T-helper 2 cell (primary cell): ENCODE measurements around the gene TRIM58.
A peak's percentile ranks its signal among the peaks of the same experiment; 100 is the strongest.

ENCODE experiments used
- DNase-seq, 5 experiments: peaks; one replicate each; pipeline versions ENCODE4 v3.0.0 to v3.0.0-alpha.2; 2012 to 2022
- total RNA-seq, 2 donors: gene quantifications; one replicate each; lab custom pipeline; 2026; lab: John Stamatoyannopoulos, UW

Gene TRIM58
- total RNA-seq = 0 to 0.20 reads per million in 2 donors

DNA sequence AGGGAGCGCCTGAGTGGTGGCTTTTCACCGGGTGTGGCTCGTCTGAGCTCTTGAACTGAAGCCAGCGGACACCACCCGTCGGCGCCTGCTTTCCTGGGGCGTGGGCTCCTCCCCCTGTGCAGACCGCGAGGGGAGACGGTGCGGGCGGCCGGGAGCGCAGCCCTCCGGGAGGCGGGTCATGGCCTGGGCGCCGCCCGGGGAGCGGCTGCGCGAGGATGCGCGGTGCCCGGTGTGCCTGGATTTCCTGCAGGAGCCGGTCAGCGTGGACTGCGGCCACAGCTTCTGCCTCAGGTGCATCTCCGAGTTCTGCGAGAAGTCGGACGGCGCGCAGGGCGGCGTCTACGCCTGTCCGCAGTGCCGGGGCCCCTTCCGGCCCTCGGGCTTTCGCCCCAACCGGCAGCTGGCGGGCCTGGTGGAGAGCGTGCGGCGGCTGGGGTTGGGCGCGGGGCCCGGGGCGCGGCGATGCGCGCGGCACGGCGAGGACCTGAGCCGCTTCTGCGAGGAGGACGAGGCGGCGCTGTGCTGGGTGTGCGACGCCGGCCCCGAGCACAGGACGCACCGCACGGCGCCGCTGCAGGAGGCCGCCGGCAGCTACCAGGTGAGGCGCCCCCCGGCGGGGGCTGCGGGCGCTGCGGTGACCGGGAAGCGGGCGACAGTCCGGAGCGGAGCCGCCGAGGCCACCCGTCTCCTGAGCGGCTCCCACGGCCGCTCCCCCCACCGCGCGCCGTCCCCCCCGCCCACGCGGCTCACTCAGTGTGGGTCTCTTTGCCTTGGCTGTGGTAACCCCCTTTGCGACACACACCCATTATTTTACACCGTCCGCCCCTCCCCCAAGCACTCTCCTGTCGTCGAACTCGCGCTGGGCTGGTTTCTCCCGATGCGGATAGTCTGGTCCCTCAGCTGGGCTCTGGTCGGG is at the start of gene TRIM58:
Gene TRIM58 (plus strand): TSS at position 119 of the 916 bp plus-strand sequence. CDS start 60 bp downstream, at position 179.
- peak in 1 of 5 experiments; percentile 49 for DNase-seq

DNA sequence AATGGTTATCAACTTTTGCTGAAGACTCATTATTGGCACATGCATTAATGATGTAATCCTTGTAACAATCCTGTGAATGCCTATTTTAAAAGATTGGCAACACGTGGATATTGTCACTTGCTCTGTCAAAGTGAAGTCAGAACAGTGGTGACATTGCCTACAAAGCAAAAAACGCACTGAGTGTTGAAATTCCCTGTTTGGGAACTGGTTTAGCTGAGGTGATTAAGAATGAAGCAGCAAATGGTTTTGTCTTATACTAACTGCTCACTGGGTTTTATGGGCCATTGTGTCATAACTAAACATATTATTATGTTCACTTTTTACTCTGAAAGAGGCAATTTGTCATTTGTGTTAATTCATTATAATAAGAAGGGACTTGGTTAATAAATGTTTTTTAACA is 44.4 kb upstream of the TRIM58 start:
- DNase-seq = no peak

DNA sequence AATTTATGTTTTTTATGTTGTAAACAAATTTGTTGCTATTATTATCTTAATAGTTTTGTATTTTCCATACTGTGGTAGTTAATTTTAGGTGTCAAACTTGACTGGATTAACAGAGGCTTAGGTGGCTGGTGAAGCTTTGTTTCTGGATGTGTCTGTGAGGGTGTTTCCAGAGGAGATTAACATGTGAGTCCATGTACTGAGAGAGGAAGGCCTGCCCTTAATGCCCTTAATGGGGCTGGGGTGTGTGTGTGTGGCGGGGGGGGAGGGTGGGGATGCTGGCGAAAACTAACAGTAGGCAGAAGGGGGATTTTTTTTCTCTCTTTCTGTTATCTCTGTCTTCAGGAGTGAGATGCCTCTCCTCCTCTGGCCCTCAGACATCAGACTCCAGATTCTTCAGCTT is 34.9 kb upstream of the TRIM58 start:
- DNase-seq = no peak

DNA sequence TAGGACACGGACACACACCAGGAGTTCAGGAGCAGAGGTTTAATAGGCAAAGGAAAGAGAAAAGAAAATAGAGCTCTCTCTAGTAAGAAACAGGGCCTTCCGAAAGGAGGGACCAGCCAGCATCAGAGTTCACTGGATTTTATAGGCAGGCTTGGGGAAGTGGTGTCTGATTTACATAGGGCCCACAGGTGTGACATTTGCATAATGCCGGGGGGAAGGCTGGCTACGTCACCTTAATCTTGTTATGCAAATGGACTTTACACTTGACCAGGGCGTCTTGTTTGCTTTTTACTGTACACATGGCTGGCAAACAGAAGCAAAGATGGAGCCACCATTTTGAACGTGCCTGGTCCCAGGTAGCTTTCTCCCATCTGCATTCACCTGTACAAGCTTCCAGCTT is 33.0 kb upstream of the TRIM58 start, which contains the start of gene OR14A16:
Gene OR14A16 (minus strand): TSS at position 97 of the 400 bp plus-strand sequence. CDS start 8,390 bp downstream, outside the sequence.
- DNase-seq = no peak

- no peak for DNase-seq
These were observed 31.6 kb upstream of the TRIM58 start for GRCh38 chr1:247825362-247825761.

DNA sequence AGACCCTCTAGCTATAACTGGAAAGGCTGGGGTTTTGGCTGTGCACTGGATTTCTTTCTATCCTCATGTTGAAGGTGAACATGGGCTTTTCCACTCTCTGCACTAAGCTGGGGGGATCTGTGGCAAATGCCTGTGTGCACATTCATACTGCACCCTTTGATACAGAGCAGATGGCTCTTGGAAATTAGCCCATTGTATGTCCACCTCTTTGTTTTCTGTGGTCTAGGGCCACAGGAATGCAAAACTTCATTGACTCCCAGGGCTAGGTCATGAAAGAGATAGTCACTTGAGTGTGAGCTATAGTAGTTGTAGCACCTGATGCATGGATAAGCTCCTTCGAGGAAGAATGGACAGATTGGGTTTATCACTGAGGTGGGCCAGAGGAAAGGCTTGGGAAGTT is 27.3 kb upstream of the TRIM58 start:
- no peak for DNase-seq

DNA sequence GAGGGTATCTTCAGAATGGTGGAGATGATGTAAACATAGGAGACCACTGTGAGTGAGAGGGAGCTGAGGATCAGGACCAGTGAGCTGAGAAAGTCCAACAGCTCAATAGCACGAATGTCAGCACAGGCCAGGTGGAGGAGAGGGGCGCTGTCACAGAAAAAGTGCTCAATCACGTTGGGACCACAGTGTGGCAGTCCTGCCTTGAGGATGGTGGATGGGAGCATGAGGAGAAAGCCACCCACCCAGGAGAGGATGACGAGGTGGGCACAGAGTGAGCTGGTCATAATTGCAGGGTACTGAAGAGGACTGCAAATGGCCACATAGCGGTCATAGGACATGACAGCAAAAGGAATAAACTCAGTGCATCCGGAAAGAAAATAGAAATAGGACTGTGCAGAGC is 23.4 kb upstream of the TRIM58 start:
- DNase-seq = no peak

GRCh38 chr1:247840818-247841217 is 16.2 kb upstream of the TRIM58 start:
- no peak for DNase-seq

DNA sequence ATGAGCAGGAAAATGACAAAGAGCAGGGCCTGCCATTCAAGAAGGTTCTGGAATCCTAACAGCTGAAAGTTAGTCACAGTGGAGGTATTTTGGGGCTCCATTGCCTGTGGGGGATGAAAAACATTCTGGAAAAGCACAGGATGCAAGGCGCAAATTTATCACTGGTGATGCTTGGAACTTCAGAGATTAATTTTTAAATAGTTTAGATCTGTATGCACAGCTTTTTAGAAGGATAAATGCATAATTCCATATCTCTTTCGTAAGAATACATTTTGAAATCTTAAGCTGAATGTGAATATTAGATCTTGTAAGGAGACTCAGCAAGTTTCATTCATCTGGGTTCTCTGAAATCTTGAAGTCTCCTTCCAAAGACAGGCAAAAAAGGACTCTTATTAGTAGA is 15.2 kb upstream of the TRIM58 start, which contains the start of gene OR11L1:
Gene OR11L1 (minus strand): TSS at position 101 of the 400 bp plus-strand sequence. CDS start 0 bp downstream, at position 101.
- DNase-seq = no peak

DNA sequence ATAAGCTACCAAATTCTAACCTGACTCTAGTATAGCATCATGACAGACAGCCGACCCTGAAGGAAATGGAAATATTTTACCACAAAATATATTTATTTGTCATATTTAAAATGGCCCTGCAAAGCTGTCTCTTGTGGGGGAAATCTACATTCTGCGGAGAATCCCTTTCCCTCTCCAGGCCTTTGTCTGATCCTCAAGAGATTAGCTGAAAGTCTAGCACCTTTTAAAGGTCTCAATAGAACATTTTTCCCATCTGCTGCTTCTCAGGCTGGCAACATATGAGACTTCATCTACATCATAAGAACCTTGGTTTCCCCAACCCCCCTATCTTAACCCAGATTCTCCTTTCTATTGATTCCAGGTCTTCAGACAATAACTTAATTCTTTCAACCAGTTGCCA is 13.6 kb upstream of the TRIM58 start:
- DNase-seq = no peak

- DNase-seq = no peak
These were observed 11.8 kb upstream of the TRIM58 start for GRCh38 chr1:247845011-247845692.

- DNase-seq = no peak
These were observed 11.3 kb upstream of the TRIM58 start for GRCh38 chr1:247845693-247846017.

- DNase-seq = no peak
These were observed 8.6 kb upstream of the TRIM58 start for GRCh38 chr1:247848346-247848745.

DNA sequence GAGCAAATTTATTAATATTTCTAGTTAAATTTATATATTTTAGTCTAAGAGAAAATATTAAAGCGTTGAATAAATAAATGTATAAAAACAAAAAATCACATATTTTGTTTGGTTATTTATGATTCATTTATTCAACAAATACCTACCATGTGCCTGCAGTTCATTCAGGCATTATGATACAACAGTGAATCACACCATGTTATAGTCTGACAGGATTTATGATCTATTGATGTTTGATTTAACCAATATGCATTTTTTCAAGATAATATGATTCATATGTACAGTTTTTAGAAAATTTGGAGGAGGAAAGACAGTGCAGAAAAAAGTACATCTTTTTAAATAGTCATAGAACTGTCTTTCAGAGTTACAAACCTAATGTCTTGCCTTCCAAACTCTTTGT is 7.4 kb upstream of the TRIM58 start:
- DNase-seq = no peak

DNA sequence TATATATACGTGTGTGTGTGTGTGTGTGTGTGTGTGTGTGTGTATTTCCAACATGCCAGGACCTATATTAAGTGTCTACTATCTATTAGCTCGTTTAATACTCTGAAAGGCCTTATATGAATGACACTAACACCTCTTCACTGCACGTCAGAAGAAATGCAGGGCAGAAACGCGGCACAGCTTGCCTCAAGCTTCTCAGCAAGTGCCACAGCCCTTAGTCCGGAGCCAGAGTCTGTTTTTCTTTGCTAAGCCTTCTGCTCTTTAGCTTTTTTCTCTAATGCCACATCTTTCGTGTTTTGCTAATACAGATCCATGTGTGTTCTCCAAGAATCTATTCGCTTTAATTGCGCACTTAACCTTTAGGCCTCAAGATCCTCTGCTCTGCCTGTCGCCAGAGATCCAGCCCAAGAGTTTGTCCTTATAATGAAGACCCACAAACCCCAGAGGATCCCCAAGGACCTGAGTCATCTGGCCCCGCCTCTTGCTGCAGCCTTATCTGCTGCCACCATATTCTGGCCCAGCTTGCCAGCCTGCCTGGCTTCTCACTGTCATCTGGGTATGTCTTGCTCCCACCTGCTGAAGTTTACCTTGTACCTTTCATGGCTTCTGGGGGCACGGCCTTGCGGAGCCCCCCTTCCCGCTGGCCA is 2.0 kb upstream of the TRIM58 start:
- DNase-seq = no peak

GRCh38 chr1:247855911-247856310 is 1.1 kb upstream of the TRIM58 start:
- no peak for DNase-seq

- no peak for DNase-seq
These were observed 1.1 kb downstream of the TRIM58 start for GRCh38 chr1:247857985-247858619.

GRCh38 chr1:247862756-247863155 is 5.8 kb downstream of the TRIM58 start:
- no peak for DNase-seq

DNA sequence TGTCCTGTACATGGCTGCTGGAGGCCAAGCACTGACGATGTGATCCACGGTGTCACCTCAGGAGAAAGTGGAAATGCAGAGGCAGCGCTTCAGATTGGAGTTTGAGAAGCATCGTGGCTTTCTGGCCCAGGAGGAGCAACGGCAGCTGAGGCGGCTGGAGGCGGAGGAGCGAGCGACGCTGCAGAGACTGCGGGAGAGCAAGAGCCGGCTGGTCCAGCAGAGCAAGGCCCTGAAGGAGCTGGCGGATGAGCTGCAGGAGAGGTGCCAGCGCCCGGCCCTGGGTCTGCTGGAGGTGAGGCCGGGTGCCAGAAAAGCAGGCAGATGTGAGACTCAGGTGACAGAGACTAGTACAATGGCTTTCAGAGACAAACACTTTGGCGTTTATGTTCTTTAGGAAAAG is 7.7 kb downstream of the TRIM58 start:
- no peak for DNase-seq

- DNase-seq = no peak
These were observed 8.4 kb downstream of the TRIM58 start for GRCh38 chr1:247865416-247865815.

DNA sequence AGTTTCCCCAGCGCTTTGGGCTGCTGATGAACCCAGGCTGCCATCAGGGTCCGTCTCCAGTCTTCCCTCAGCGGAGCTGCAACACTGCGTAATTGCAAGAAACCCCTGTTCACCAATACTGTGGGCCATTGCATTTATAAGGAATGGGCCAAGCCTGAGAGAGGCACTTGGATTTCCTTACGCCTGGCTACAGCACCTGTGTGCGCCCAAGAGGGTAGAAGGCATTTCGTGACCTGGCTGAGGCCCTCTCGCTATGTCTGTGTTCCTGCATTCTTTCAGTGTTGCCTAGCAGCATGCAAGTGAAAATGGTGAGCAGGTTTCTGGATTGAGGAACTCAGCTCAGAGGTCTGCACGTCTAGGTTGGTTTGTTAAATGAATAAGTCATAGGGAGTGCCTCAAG is 26.4 kb downstream of the TRIM58 start:
- DNase-seq = no peak

DNA sequence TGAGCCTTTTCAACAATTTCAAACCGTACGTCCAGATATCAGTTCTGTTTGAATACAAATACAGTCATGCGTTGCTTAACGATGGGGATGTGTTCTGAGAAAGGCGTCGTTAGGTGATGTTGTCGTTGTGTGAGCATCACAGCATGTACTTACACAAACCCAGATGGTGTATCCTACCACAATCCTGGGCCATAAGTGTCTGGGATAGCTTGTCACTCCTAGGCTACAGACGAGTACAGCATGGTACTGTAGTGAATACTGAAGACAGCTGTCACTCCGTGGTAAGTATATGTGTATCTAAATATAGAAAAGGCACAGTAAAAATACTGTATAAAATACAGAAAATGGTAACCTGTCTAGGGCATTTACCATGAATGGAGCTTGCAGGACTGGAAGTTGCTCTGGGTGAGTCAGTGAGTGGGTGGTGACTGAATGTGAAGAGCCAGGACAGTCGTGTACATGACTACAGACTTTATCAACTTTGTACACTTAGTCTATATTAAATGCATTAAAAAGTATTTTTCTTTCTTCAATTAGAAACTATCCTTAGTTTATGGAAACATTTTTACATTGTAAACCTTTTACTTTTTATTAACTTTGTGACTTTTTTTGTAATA is 27.9 kb downstream of the TRIM58 start:
- DNase-seq = no peak
